HG03108 (cell line): ENCODE data around the gene TOP3B.
"Not testable (repeated sequence)": the region's sequence is repeated elsewhere in the genome, so short reads cannot be mapped to it uniquely, and the experiment has no call there.

Source experiments
- ATAC-seq: cut with Tn5 transposase; IDR thresholded peaks from one replicate; pipeline ENCODE4 v1.9.1; 2021; ENCODE audit warnings: moderate library complexity; ENCODE audit not compliant: unreplicated experiment

Gene TOP3B

GRCh38 chr22:21931056-21931455, 51.5 kb downstream of the TOP3B start:
- no peak for ATAC-seq

GRCh38 chr22:21929253-21929652, 53.3 kb downstream of the TOP3B start:
- no peak for ATAC-seq

- ATAC-seq: no peak
These were observed 54.5 kb downstream of the TOP3B start for GRCh38 chr22:21928048-21928447.

GRCh38 chr22:21927174-21927823, 55.3 kb downstream of the TOP3B start:
- ATAC-seq: no peak

- ATAC-seq: no peak
These were observed 55.9 kb downstream of the TOP3B start for GRCh38 chr22:21926728-21927127.

GRCh38 chr22:21923163-21923561, 59.4 kb downstream of the TOP3B start:
- ATAC-seq: no peak

GRCh38 chr22:21922370-21923162, 60.0 kb downstream of the TOP3B start:
- no peak for ATAC-seq

- ATAC-seq: no peak
These were observed 60.9 kb downstream of the TOP3B start for GRCh38 chr22:21921729-21922128.

- no peak for ATAC-seq
These were observed 61.3 kb downstream of the TOP3B start for GRCh38 chr22:21921184-21921721.

- no peak for ATAC-seq
These were observed 62.0 kb downstream of the TOP3B start for GRCh38 chr22:21920341-21921183.

- ATAC-seq: no peak
These were observed 62.9 kb downstream of the TOP3B start for GRCh38 chr22:21919526-21920307.

GRCh38 chr22:21918466-21919185, 64.0 kb downstream of the TOP3B start:
- no peak for ATAC-seq

- ATAC-seq: no peak
These were observed 64.7 kb downstream of the TOP3B start for GRCh38 chr22:21917959-21918261.

GRCh38 chr22:21917181-21917958, 65.2 kb downstream of the TOP3B start:
- no peak for ATAC-seq

GRCh38 chr22:21916309-21916918, 66.2 kb downstream of the TOP3B start:
- no peak for ATAC-seq

- no peak for ATAC-seq
These were observed 66.8 kb downstream of the TOP3B start for GRCh38 chr22:21915624-21916308.

GRCh38 chr22:21914033-21914642, 68.4 kb downstream of the TOP3B start:
- not testable (repeated sequence) for ATAC-seq

- not testable (repeated sequence) for ATAC-seq
These were observed 72.2 kb downstream of the TOP3B start for GRCh38 chr22:21910367-21910766.
